Amniotic stem cell (primary cell): ENCODE data around the gene TRPM1.

Source experiments
- DNase-seq: peaks from one replicate; lab custom pipeline; 2025; lab: John Stamatoyannopoulos, UW

Gene TRPM1

DNA sequence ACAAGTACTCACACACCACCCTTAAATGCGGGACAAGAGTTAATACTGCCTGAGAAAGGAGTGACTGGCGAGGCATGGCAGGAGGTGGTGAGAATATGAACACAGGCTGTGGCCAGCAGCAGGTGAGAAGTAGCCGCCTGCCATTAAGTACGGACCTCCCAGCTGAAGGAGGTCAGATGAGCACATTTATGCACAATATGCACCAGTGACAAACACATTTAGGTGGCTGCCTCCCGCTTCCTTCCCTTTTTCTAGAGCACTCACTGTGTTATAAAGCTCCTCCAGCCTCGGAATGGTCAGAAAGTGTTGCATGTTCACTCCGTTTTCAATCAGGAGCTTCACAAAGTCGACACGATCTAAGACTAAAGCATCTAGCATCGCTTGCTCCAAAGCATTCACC lies 52.4 kb downstream of the TRPM1 start:
- DNase-seq = no peak

DNA sequence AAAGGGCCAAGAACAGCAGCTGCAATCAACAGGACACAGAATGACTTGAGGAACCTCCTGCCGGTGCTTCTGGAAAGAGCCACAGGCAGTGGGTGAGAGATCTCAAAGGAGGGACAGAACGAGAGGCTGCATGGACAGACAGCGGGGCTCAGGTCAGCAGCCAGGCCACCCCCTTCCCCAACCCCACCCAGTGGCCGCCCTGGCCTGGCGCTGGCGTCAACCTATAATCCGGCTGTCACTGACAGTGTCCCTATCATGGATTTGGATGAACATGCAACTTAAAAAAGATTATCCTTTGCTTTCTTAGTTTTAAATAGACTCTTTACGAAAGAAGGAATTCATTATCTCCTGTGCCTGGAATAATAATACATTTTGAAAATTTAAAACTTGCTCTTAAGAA lies 54.1 kb downstream of the TRPM1 start:
- DNase-seq = no peak

DNA sequence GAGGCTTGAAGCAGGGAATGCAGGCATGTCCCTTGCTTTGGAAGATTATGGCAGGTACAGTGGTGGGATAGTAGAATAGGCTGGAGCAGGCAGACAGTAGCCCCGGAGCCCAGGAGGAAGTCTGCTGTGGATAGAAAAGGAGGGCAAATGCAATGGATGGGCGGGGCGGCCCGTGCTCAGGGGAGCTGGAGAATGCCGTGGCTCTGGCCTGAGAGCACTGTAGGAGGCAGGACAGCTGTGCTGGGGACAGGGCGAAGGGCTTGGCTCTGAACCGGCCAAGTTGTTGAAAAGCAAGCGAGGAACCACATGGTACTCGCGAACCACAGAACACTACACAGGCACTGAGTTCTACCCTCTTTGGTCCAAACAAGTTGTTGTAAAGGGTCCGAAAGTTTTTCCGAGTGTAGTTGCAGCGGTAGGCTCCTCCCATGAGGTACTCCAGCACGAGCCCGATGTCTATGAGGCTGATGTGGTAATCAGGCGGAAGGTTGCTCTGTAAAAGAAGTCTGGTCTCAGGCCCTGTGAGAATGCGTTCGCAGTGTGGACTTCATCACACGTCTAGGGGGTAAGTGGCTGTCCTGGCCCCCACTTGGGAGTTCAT lies 54.7 kb downstream of the TRPM1 start:
- no peak for DNase-seq

DNA sequence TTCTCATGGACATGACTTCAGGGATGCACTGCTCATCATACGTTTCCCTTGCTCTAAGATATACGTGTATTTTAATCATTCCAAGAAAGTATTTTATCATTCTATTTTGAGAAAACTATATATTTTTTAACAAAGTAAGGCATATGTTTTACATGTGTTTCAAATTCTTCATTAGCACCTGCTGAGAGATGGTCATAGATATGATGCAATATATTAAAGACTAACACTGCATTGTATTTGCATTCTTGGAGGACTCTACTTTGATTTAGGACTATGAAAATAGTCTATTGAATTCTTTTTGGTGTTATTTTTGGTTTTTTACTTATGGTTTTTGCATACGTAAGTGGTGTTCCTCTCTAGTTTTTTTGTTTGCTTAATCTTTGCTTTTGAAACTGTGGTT lies 55.9 kb downstream of the TRPM1 start:
- no peak for DNase-seq

DNA sequence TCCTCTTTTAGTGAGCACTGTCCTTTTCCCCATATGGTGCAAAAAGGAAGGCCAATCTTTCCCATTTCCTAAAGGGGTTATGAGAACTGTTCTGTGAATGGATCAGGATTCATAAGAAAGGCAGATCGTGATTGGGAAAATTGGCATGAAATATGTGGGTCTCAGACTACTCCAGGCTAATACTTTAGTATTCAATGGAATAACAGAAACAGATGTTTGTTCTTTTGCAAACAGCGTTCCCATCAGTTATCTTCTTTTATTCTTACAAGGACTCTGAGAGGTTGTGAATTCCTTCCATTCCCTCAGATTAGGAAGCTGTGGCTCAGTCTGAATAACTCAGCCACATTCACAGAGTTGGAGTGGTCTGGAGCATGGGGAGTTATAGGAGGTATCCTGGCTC lies 58.8 kb downstream of the TRPM1 start:
- no peak for DNase-seq

DNA sequence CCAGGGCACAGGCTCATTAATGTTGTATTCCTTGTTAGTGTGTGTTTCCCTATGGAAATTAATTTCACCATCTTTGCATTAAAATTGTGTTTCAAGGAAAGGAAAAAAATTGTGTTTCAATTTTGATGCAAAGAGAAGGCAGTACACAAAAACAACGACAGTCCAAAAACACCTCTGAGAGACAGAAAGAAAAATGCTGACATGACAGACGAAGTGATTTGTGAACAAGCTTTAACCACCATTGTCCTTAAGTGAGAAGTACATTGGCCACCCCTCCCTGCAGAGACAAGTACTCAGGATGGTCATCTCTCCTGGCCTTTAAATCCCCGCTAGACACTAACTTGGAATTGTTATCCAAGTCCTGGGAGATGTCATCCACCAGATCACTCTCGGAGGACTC lies 59.9 kb downstream of the TRPM1 start:
- DNase-seq = no peak

DNA sequence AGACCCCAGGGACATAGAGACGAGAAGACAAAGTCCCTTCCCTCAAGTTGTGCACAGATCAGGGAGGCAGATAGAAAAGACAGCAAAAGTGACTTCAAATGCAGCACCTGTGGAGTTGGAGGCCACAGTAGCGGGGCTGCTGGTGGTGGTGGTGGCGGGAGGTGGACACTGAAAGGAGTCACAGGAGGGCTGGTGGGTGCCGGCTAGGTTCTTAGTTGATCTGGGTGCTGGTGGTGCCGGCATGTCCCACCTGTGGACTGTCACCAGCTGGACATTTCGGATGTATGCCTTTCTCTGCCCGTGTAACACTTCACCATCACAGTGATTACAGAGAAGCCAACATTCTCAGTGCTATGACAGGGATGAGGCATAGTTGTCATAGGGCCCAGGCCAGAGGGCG lies 60.9 kb downstream of the TRPM1 start:
- no peak for DNase-seq

DNA sequence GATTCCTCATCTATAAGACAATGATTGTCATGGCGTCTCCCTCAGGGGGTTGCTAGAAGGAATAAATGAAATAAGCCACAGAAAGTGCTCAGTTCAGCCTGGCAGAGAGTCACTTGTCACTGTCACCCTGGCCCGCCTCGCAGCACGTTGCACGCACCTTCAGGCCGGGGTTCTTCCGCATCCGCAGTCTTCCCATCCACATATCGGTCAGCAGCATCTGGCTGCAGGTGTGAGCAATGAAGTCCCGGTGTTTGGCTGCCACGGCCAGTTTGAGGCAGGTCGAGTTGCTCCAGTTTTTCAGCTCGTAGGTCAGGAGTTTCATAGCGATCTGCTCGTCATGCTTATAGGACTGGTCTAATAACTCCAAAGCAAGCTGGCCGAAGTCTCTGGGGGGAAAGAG lies 61.6 kb downstream of the TRPM1 start:
- no peak for DNase-seq

DNA sequence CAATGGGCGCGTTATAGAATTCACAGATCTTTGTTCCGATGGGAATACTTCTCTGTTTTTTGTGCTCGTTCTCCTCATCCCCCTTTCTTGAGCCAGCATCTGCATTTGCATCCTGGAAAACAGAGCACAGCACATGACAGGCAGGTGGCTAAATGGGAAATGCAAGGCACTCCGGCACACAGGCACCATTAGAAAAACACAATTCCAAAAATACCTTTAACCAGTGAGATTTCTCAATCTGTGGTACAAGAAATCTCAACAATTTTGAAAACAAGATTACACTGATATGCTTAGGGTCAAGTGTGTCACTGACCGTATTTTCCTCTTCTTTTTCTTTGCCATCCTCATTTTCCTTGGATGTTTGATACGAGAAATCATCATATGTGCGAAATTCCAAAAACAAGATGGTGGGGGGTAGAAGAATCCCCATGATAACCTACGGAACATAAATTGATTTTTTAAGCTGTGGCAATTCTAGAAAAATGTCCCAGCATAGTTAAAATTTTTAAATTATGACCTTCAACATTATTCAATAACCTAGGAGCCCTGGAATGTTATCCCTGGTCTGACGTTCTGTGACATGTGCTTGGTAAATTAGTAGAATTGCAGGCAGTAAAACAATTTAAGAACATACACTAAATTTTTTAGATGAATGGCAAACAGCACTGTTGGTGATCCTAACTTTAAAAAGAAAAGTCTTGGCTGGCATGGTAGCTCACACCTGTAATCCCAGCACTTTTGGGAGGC lies 63.6 kb downstream of the TRPM1 start:
- DNase-seq = no peak

DNA sequence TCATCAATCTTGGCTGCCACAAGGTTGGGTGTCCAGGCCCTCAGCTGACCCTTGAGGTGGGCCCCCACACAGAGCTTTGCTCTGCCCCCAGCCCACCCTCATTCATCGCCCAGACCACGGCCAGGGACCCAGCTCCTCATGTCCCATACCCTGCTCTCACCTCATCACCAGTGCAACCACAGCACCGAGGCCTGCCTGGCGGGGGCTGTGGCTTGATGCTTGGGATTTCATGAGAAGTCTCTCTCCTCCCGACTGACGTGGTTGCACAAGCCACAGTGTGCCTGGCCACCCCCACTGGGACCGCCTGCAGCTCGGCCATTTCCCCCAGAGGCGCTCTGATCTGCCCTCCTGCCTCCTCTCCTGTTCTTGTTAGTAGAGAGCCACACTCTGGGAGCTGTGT lies 64.7 kb downstream of the TRPM1 start:
- DNase-seq = no peak

DNA sequence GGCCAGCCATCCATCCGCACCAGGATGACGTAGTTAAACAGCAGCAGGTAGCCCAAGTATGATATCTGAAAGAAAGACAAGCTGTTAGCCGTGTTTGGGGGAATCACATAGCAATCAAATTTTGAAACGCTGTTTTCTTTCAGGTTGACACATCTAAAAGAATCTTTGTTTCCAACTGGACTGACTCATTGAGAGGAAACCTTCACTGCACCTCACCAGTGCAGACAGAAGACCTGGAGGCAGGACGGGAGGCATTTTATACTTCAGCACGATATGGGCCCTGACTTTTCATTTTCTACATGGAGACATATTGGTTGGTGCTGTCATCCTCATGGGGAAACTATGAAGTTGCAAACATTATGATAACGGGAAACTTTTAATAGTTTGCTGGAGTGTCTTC lies 65.9 kb downstream of the TRPM1 start:
- no peak for DNase-seq

DNA sequence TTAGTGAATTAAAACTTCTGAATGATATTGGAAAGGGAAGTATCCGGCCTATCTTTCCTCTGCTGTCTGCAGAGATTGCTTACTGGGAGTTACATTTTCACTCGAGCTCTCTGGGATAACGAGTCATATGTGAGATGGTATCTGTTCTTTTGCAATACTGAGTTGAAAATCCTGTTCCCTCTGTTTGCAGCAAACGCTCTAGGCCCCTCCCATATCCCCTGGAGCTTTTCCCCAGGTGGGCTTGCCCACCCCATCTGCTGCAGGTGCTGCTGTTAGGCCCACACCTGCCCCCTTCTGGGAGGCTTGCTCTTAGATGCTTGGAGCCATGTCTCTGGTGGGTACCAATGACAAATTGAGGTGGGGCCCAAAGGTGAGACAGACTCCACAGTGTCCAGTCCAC lies 67.4 kb downstream of the TRPM1 start:
- DNase-seq = no peak

DNA sequence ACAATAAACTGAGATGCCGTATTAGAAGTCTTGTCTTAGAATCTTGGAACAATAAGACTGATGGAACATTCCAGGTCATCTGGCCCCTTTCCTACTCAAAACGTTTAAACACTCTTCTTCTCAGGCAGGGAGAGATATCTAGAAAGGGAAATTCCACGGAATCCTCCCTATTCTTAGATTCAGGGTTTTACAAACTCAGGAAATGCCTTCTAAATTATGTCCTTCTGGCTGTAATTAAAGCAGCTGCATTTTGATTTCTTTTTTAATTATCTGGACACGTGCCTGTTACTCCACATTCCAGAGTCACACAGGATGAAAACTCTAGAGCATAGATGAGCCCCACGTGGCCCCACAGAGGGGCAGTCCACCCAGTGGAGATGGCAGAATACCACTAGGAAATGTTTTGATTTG lies 68.6 kb downstream of the TRPM1 start:
- DNase-seq = no peak

DNA sequence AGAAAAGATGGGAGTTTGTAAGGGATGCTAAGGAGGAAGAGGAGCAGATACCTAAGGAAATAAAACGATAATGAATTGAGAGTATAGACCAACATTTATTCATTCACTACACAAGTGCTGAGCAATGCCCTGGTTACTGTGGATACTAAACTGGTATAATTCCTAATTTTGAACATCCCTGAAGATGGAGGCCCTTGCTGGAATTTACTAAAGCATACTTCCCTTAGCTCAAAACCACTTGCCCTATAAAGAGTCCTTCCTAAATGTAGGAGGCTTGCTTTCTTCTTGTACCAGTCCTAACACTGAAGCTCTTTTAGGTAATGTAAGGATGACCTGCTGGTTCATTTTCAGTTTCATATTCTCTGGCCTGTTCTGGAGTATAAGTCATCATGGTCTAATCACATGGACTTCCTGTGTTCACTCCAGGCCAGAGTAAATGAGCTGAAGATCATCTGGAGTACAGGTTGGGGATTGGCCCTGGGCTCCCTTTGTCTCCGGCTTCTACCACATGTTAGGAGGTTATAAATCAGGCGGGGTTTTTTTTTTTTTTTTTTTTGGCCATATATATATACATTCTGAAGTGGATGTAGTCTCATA lies 70.0 kb downstream of the TRPM1 start:
- DNase-seq = no peak

DNA sequence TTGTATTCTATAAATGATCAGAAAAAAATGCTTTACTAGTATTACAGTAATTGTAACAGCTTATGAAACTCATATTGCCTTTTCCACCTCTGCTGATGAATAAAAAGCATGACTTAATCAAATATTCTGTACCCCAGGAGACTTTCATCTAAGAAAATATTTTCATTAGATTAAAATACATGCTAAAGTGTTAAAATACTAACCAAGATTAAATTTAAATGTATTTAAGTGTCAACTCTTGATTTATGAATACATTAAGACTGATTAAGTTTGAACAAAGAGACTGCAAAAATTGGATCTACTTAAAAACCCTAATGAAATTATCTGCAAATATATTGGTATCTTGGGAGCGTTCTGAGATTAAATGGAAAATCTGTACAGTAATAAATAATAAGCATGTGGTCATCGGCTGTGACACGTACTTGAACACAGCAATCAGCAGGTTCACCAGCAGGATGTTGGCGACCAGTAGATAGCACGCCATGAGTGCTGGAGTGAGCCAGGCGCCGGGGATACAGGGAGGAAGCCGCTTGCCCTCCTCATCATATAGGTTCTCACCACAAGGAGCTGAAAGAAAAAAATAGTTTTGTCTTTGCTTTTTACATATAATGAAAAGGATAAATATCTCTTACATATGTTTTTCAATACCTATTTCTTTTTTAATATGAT lies 73.5 kb downstream of the TRPM1 start:
- no peak for DNase-seq

DNA sequence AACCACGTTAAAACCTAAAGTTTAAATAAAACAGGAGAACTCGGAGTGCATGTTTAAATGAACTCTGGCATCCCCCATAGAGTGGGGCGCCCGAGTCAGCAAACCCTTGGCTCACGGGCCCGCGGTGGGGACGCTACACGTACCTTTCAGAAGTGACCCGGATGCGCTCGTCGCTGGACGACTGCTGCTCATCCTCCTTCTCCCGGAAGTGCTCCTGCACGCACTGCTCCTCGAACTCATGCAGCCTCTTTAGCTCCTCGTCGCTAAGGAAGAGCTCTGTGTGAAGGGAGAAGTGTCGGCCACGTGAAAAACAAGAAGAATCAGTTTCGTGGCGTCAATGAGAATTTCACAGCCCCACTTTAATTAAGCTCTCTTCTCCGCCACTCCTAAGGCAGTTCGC lies 75.5 kb downstream of the TRPM1 start:
- no peak for DNase-seq

DNA sequence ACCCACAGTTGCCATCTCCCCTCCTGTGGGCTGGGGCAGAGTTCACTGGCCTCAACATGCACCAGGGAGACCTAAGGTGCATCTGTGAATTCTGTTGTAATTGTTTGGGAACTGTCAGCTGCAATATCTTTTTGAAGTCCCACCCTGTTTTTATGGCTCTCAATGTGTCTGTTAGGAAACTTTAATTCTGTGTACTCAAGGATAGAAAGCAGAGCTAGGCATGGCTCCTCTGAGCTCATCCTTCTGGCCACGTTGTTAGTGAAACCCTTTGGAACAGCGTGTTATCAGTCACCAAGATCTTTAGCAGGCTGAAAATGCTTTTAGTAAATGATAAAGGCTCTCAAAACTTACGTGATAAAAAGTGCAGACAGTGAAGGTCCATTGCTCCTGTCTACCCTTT lies 76.5 kb downstream of the TRPM1 start:
- DNase-seq = no peak

DNA sequence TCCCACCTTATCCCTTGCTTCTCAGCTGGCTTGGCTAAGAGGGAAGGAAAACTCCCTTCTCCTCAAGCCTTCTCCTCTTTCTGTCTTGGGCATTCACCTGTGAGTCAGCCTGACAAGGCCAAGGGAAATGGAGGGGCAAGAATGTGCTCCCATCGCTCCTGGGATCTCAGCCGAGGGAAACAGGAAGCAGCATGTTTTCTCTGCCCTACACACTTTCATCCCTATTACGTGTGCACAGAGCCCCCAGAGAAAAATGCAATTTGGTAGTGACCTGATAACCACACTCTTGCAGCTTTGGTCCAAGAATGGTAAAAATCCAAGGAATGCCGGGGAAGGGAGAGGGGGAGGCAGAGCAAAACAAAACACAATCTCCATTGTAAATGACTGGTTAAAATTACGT lies 77.2 kb downstream of the TRPM1 start:
- DNase-seq = peak; percentile 58

DNA sequence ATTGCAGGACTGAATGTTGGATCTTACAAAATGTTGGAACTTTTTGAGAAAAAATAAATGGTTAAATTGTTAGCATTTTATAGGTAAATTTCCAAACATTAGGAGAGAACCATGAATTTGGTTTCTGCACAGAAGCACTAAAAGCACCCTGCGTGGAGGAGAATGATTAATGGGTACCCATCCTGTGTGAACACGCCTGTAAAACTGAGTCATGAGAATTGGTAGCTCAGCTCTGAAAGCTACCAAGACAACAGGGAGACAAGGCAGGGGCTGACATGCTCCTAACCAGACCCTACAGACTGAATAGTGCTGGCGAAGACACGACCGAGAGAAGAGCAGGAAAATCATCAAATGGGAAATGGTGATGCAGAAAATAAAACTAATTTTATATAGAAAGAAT lies 77.7 kb downstream of the TRPM1 start:
- DNase-seq = no peak

DNA sequence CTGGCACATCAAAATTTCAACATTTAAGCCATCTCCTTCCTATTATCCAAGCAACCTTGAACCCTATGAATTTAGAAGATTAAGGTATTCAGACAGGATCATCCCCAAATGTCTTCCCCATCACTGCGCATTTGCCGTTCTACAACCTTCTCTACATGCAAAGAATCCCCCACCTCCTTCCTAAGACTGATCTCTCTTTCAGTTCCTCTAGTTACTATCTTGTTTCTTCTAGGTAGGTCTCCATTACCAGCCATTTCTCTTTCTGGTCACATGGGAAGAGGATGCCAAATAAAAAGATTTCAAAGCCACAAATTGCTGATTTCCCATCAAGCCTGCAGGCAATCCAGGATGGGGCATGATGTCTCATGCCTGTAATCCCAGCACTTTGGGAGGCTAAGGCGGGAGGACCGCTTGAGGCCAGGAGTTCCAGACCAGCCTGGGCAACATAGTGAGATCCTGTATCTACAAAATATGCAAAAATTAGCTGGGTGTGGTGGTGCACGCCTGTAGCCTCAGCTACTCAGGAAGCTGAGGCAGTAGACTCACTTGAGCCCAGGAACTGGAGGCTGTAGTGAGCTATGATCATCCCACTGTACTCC lies 80.4 kb downstream of the TRPM1 start:
- no peak for DNase-seq

DNA sequence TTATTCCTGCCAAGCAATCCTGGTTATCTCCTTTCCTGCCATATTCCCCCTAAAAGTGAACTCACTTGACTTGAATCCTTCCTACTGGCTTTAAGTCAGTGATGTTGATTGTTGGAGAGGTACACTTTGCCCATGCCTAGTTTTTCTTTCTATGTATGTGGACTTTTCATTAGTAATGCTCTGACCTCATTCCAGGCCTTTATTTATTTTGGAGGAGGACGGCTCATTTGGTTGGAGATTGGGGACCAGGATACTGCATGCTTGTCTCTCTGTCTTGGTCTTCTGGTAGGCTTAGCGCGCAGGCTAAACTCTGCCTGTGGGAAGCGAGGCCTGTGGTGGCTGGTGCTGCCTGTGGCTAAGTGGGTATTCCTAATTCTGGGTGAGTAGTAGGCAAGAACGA lies 81.0 kb downstream of the TRPM1 start:
- DNase-seq = no peak

DNA sequence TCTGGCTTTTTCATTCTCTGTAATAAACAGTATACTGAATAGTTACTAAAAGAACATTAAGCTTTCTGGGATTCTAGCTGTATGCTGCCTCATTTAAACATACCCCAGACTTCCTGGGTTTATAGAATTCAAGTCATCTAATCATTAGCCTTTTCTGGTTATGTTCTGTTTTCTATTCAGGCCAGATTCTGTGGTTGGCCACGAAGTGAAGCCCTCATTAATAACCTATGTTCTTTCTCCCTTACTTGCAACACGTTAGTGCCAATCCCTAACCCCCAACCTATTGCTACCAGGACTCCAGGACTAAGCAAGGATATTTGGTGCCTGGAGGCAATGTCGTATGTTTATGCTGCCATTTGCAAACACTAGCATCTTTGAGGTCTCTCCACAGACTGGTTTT lies 81.5 kb downstream of the TRPM1 start:
- no peak for DNase-seq

DNA sequence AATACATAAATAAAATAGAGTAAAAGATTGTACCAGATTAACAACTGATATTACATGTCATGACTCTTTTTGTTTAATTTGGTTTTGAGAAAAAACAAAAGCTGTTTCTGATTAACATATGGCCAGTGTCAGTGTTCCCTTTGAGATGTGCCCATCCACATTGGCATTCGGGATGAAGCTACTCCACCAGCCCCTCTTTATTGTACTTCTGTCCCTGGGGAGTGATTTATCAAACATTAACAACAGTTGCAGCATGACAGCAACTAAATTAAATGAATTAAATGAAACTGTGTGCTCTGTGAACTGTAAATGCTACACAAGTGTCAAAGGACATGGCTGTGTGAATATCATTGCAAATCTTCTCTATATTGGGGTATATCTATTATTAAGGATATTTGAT lies 84.2 kb downstream of the TRPM1 start:
- no peak for DNase-seq
